Naive thymus-derived CD8-positive, alpha-beta T cell (primary cell): ENCODE data around the gene TMEM204. TPM values are rescaled to one million over a fixed set of nuclear protein-coding genes. Genes with fewer than 3 reads are reported as not detected.

Experiments
- ATAC-seq, 2 donors: fragments of 150-1000 bp; cut with Tn5 transposase in 1 of 2; sonication (Bioruptor Pico), chemical (Tn5 transposase) in 1 of 2; 1 replicate in 1 of 2; 2 replicates in 1 of 2; pipeline ENCODE4 v1.10.0; 2021; ENCODE audit warnings: mild to moderate bottlenecking in 2 of 2, moderate library complexity in 2 of 2
- POLR2A ChIA-PET: fragments of 350-600 bp; sonication (Branson Sonifier 250); formaldehyde crosslinking; loops from one replicate; lab custom pipeline; 2021; ENCODE audit warnings: antibody characterized with exemption; lab: Charles Lee
- DNase-seq, 10 donors: peaks; one replicate each; pipeline versions ENCODE4 v3.0.0 to v3.0.0-alpha.2; 2020 to 2022
- H3K27ac Mint-ChIP-seq, 10 donors: one replicate each; pipeline ENCODE4 v1.8.0; 2020 to 2022; ENCODE audit warnings: mild to moderate bottlenecking in 10 of 10, mixed read lengths in 10 of 10, moderate library complexity in 4 of 10, inconsistent platforms in 1 of 10
- H3K27me3 Mint-ChIP-seq, 5 donors: one replicate each; pipeline ENCODE4 v1.8.0; 2021 to 2022; ENCODE audit warnings: mixed read lengths in 5 of 5
- H3K36me3 Mint-ChIP-seq, 3 donors: one replicate each; pipeline ENCODE4 v1.8.0; 2020 to 2022; ENCODE audit warnings: mixed read lengths in 3 of 3, mild to moderate bottlenecking in 2 of 3, inconsistent platforms in 1 of 3
- H3K4me1 Mint-ChIP-seq, 4 donors: one replicate each; pipeline ENCODE4 v1.8.0; 2021 to 2022; ENCODE audit warnings: mixed read lengths in 4 of 4
- H3K4me3 Mint-ChIP-seq, 10 donors: one replicate each; pipeline ENCODE4 v1.8.0; 2020 to 2022; ENCODE audit warnings: mild to moderate bottlenecking in 10 of 10, mixed read lengths in 10 of 10, moderate library complexity in 6 of 10, inconsistent platforms in 1 of 10
- H3K9me3 Mint-ChIP-seq, 9 donors: one replicate each; pipeline ENCODE4 v1.8.0; 2020 to 2022; ENCODE audit warnings: mixed read lengths in 9 of 9, mild to moderate bottlenecking in 3 of 9, inconsistent platforms in 1 of 9, moderate library complexity in 1 of 9
- polyA plus RNA-seq, 3 donors: library from polyadenylated mRNA; unstranded; fragments of 300-500 nt; fragmentation: Illumina TruSeq; gene quantifications; one replicate each; pipeline ENCODE4 v1.2.3, GENCODE V29; 2021
- total RNA-seq, 8 experiments: library from RNA in 2 of 8; stranded (reverse) in 2 of 8; gene quantifications; one replicate each; pipeline ENCODE4 v1.2.3 and lab custom pipeline; 2021 to 2026

The TMEM204 gene
- total and polyA plus RNA-seq, 5 experiments from 2014 or later, result 95.9 to 196 (median 135) TPM

GRCh38 chr16:1571012-1571671 lies 37.7 kb downstream of the TMEM204 start:
- H3K4me1 Mint-ChIP-seq, result peaks cover 0 to 12% (median 2%) of the 10 kb centered on the region in 4 donors
- ATAC-seq (no peak), DNase-seq (no peak)
- POLR2A ChIA-PET, result no interaction called here
- no peak overlapping the region for H3K27ac Mint-ChIP-seq
- H3K27me3 Mint-ChIP-seq, result peaks cover 0 to 4% (median 0%) of the 10 kb centered on the region in 5 donors
- H3K4me3 Mint-ChIP-seq, result no peak overlapping the region
- H3K36me3 Mint-ChIP-seq, result no peaks in the 10 kb centered on the region
- H3K9me3 Mint-ChIP-seq, result peaks cover 0 to 2% (median 0%) of the 10 kb centered on the region in 9 donors

DNA sequence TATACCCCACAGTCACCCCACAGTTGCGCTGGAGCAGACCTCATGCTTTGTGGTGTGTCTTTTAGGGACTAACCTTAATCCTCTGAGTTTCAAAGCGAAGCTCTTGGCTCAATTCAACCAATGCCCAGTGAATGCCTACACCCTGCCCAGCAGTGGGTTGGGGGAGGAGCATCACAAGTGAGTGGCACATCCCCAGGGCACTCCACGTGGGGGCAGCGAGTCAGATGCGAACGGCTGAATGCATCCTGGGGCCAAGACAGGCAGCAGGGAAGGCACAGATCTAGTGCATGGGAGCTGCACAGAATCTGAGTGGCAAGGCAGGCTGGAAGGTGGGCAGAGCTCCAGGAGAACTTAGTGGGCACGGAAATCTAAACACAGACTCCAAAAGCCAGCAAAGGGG lies 39.2 kb downstream of the TMEM204 start:
- Mint-ChIP-seq H3K27ac (peak overlapping the region in 2 of 10 donors; percentile 55 to 71), H3K4me1 (peaks cover 0 to 2% (median 0%) of the 10 kb centered on the region in 4 donors), H3K9me3 (peaks cover 0 to 2% (median 0%) of the 10 kb centered on the region in 9 donors), H3K36me3 (no peaks in the 10 kb centered on the region), H3K4me3 (no peak overlapping the region), H3K27me3 (peaks cover 0 to 4% (median 0%) of the 10 kb centered on the region in 5 donors)
- ATAC-seq (no peak), DNase-seq (no peak)
- POLR2A ChIA-PET, result interaction anchor here (1.2 kb wide), 1 partner anchor 34 kb away, joined by 3 read pairs; no protein-coding TSS in a partner anchor

DNA sequence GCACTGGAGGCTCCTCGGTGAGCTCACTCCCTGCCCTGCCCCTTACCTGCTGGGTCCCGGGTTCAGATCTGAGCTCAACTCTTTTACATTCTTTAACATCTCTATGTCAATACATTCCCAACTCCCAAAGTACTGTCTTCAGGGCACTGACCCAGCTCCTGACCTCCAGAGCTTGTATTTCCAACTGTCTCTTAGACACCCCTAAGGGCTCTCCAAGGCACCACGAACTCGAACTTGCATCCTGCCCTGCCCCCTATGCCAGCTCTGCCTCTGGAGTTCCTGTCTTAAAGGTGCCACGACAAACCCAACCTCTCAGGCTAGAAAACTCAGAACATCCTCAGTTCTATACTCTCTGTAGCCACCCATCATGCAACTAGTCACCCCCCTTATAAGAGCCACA lies 39.8 kb downstream of the TMEM204 start:
- POLR2A ChIA-PET, result interaction anchor here (1.2 kb wide), 1 partner anchor 35 kb away, joined by 3 read pairs; no protein-coding TSS in a partner anchor
- peak overlapping the region in 2 of 10 donors; percentile 17 to 52 for H3K27ac Mint-ChIP-seq
- peaks cover 0 to 3% (median 0%) of the 10 kb centered on the region in 3 donors for H3K36me3 Mint-ChIP-seq
- H3K4me3 Mint-ChIP-seq, result no peak overlapping the region
- H3K4me1 Mint-ChIP-seq, result no peaks in the 10 kb centered on the region
- ATAC-seq (no peak), DNase-seq (no peak)
- no peaks in the 10 kb centered on the region for H3K9me3 Mint-ChIP-seq
- H3K27me3 Mint-ChIP-seq, result peaks cover 0 to 4% (median 0%) of the 10 kb centered on the region in 5 donors

- H3K27me3 Mint-ChIP-seq, result peaks cover 0 to 4% (median 0%) of the 10 kb centered on the region in 5 donors
- H3K9me3 Mint-ChIP-seq, result no peaks in the 10 kb centered on the region
- ATAC-seq (no peak), DNase-seq (no peak)
- H3K4me3 Mint-ChIP-seq, result no peak overlapping the region
- POLR2A ChIA-PET, result interaction anchor here (0.7 kb wide), 1 partner anchor 133 kb away, joined by 3 read pairs; no protein-coding TSS in a partner anchor
- H3K36me3 Mint-ChIP-seq, result peaks cover 0 to 3% (median 0%) of the 10 kb centered on the region in 3 donors
- no peaks in the 10 kb centered on the region for H3K4me1 Mint-ChIP-seq
- no peak overlapping the region for H3K27ac Mint-ChIP-seq
These were observed 42.1 kb downstream of the TMEM204 start for GRCh38 chr16:1575578-1575977.

DNA sequence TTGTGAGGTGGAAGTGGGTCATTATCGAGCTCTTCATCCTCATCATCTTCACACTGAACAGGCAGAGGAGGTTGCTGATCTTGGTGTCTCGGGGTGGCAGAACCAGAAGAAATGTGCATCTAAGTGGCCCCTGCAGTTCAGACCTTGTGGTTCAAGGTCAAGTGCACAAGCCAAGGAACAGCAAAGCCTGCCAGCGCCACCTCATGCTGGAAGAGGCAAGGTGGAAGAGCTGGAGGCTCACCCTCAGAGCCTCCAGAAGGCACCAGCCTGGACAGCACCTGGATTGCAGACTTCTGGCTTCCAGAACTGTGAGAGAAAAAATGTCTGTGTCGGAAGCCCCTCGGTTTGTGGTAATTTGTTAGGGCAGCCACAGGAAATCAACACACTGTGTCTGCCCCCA lies 45.7 kb downstream of the TMEM204 start:
- Mint-ChIP-seq H3K27me3 (no peaks in the 10 kb centered on the region), H3K4me3 (no peak overlapping the region), H3K27ac (peak overlapping the region in 2 of 10 donors; percentile 2 to 31), H3K9me3 (no peaks in the 10 kb centered on the region), H3K36me3 (peaks cover 0 to 3% (median 0%) of the 10 kb centered on the region in 3 donors), H3K4me1 (peaks cover 0 to 5% (median 0%) of the 10 kb centered on the region in 4 donors)
- ATAC-seq (no peak), DNase-seq (no peak)
- POLR2A ChIA-PET, result interaction anchor here (1.1 kb wide), 1 partner anchor 46 kb away, joined by 3 read pairs; the partner anchor contains the start of gene TMEM204

GRCh38 chr16:1580256-1580655 lies 46.8 kb downstream of the TMEM204 start:
- H3K27ac Mint-ChIP-seq, result no peak overlapping the region
- H3K4me3 Mint-ChIP-seq, result no peak overlapping the region
- no peak for ATAC-seq
- POLR2A ChIA-PET, result no interaction called here
- no peaks in the 10 kb centered on the region for H3K9me3 Mint-ChIP-seq
- H3K4me1 Mint-ChIP-seq, result peaks cover 0 to 5% (median 0%) of the 10 kb centered on the region in 4 donors
- no peak for DNase-seq
- peaks cover 0 to 3% (median 0%) of the 10 kb centered on the region in 3 donors for H3K36me3 Mint-ChIP-seq
- H3K27me3 Mint-ChIP-seq, result no peaks in the 10 kb centered on the region

DNA sequence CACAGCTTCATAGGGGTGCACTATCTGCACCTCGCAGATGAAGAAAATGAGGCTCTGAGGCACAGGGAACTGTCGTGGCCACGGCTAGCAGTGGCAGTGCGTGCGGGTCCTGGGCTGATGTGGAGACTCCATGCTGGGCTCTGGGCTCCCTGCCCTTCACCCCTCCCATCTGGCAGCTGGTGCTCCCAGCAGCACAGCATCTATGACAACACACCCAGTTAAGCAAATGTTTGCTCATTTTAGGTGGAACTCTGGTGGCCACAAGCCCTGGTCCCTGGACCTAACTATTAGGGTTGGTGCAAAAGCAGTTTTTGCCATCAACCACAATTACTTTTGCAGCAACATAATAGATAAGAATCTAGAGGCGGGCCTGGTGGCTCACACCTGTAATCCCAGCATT lies 47.5 kb downstream of the TMEM204 start:
- ATAC-seq (no peak), DNase-seq (no peak)
- Mint-ChIP-seq H3K9me3 (no peaks in the 10 kb centered on the region), H3K36me3 (peaks cover 0 to 3% (median 0%) of the 10 kb centered on the region in 3 donors), H3K4me3 (no peak overlapping the region), H3K27me3 (no peaks in the 10 kb centered on the region), H3K27ac (no peak overlapping the region), H3K4me1 (peaks cover 0 to 5% (median 0%) of the 10 kb centered on the region in 4 donors)
- POLR2A ChIA-PET, result no interaction called here

GRCh38 chr16:1581804-1582203 lies 48.3 kb downstream of the TMEM204 start:
- no peak for ATAC-seq
- no peak overlapping the region for H3K4me3 Mint-ChIP-seq
- no peaks in the 10 kb centered on the region for H3K27me3 Mint-ChIP-seq
- peaks cover 0 to 5% (median 0%) of the 10 kb centered on the region in 4 donors for H3K4me1 Mint-ChIP-seq
- no peak for DNase-seq
- peaks cover 0 to 3% (median 0%) of the 10 kb centered on the region in 3 donors for H3K36me3 Mint-ChIP-seq
- peak overlapping the region in 1 of 10 donors; percentile 58 for H3K27ac Mint-ChIP-seq
- POLR2A ChIA-PET, result no interaction called here
- H3K9me3 Mint-ChIP-seq, result no peaks in the 10 kb centered on the region

- Mint-ChIP-seq H3K4me1 (peaks cover 0 to 5% (median 0%) of the 10 kb centered on the region in 4 donors), H3K27me3 (no peaks in the 10 kb centered on the region), H3K4me3 (no peak overlapping the region), H3K9me3 (no peaks in the 10 kb centered on the region), H3K36me3 (no peaks in the 10 kb centered on the region), H3K27ac (no peak overlapping the region)
- POLR2A ChIA-PET, result no interaction called here
- ATAC-seq (no peak), DNase-seq (no peak)
These were observed 49.7 kb downstream of the TMEM204 start for GRCh38 chr16:1583180-1583579.

- POLR2A ChIA-PET, result interaction anchor here (1.2 kb wide), 1 partner anchor 83 kb away, joined by 9 read pairs; no protein-coding TSS in a partner anchor
- H3K4me1 Mint-ChIP-seq, result peaks cover 0 to 7% (median 0%) of the 10 kb centered on the region in 4 donors
- H3K27ac Mint-ChIP-seq, result no peak overlapping the region
These were observed 51.5 kb downstream of the TMEM204 start for GRCh38 chr16:1584926-1585484.

DNA sequence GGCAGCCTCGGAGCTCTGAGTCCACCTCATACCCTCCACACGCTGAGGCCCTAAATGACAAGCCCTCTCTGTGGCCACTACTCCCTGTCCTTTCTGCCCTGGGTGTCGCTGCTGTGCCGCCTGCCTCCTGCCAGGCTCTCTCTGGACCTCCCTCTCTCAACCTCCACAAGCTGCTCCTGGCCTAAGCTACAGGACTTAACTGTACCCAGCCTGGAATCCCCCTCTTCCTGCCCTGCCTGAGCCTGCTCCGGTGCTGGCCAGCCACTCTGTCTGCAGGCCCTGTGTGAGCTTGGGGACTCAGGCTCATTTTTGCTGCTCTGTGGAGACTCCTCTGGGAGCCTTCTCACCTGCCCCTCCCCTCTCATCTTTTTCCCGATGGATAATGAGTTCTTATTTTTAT lies 56.9 kb downstream of the TMEM204 start:
- Mint-ChIP-seq H3K36me3 (peaks cover 0 to 2% (median 0%) of the 10 kb centered on the region in 3 donors), H3K27ac (peak overlapping the region in 4 of 10 donors; percentile 28 to 74 (median 52))
- POLR2A ChIA-PET, result interaction anchor here (0.7 kb wide), 1 partner anchor 29 kb away, joined by 5 read pairs; no protein-coding TSS in a partner anchor

More at GRCh38 chr16:1584926-1585484, 51.5 kb downstream of the TMEM204 start:
- Mint-ChIP-seq H3K36me3 (no peaks in the 10 kb centered on the region), H3K4me3 (no peak overlapping the region), H3K9me3 (no peaks in the 10 kb centered on the region), H3K27me3 (no peaks in the 10 kb centered on the region)
- DNase-seq, result no peak
- no peak for ATAC-seq

DNA sequence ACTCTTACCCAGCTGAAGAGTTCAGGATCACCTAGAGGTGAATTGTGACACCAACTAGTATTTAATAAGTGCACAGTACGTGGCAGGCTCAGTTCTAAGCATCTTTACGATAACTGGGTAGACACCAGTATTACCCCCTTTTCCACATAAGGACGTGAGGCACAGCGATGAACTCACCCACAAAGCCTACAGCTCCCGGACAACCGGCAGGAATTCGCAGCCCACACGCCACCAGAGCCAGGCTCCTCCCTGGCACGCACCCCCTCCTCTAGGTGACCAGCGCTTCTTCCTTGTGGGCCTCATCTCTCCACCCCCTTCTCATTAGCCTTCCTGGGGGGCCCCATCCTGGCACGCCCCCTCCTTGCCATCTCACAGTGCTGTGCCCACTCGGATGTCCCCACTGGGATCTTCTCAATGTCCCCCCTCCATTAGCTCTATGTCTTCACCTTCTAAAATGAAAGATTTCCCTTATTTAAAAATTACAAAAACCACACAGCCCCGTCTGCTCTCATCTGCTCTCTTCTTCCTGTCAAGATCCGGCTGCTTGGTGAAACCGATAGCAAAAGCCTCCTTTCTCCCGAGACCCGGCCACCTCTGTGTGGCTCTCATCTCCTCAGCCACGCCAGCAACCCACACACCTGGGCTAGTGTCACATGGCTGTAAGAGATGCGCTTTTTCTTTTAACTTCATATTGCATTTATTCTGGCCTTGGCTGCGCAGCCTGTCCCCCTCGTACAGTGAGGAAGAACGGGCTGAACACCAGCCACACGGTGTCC lies 57.7 kb downstream of the TMEM204 start:
- Mint-ChIP-seq H3K27me3 (no peaks in the 10 kb centered on the region), H3K9me3 (no peaks in the 10 kb centered on the region), H3K4me3 (no peak overlapping the region), H3K4me1 (peaks cover 0 to 2% (median 0%) of the 10 kb centered on the region in 4 donors), H3K36me3 (peaks cover 0 to 2% (median 0%) of the 10 kb centered on the region in 3 donors), H3K27ac (peak overlapping the region in 2 of 10 donors; percentile 28 to 63)
- no peak for DNase-seq
- ATAC-seq, result no peak
- POLR2A ChIA-PET, result no interaction called here

More for the DNA sequence above, 56.9 kb downstream of the TMEM204 start:
- H3K27me3 Mint-ChIP-seq, result no peaks in the 10 kb centered on the region
- no peak overlapping the region for H3K4me3 Mint-ChIP-seq
- no peak for ATAC-seq
- DNase-seq, result no peak
- peaks cover 0 to 2% (median 0%) of the 10 kb centered on the region in 4 donors for H3K4me1 Mint-ChIP-seq
- H3K9me3 Mint-ChIP-seq, result no peaks in the 10 kb centered on the region
